Gastroesophageal sphincter (tissue), 4 donors: ENCODE results near the gene UGT3A2. TPM values are rescaled to one million over a fixed set of nuclear protein-coding genes. Genes with fewer than 3 reads are reported as not detected.

Experiments used
- ATAC-seq: fragments of 150-250 bp; one replicate; pipeline ENCODE4 v1.9.1; 2016; ENCODE audit warnings: mild to moderate bottlenecking, moderate library complexity
- H3K27ac ChIP-seq, 4 donors: fragments of 200-600 bp; sonication (generic) in 3 of 4; 1 replicate in 3 of 4; 2 replicates in 1 of 4; pipeline ENCODE4 v1.5.1; 2016 to 2019
- H3K27me3 ChIP-seq: fragments of 200-600 bp; sonication (generic); one replicate; pipeline ENCODE4 v1.5.1; 2019
- H3K36me3 ChIP-seq, 2 donors: fragments of 200-600 bp; sonication (generic); one replicate each; pipeline ENCODE4 v1.5.1; 2019; ENCODE audit warnings: control low read depth in 1 of 2
- H3K4me1 ChIP-seq, 3 donors: fragments of 200-600 bp; sonication (generic); 1 replicate in 2 of 3; 2 replicates in 1 of 3; pipeline ENCODE4 v1.5.1; 2016 to 2019; ENCODE audit warnings: control low read depth in 2 of 3
- H3K4me3 ChIP-seq, 2 donors: fragments of 200-600 bp; sonication (generic); one replicate each; pipeline ENCODE4 v1.5.1; 2019; ENCODE audit warnings: mild to moderate bottlenecking in 1 of 2, moderate library complexity in 1 of 2
- H3K9me3 ChIP-seq, 3 donors: fragments of 200-600 bp; sonication (generic); one replicate each; pipeline ENCODE4 v1.5.1; 2017 to 2019; ENCODE audit warnings: control low read depth in 2 of 3
- EP300 ChIP-seq: sonication (generic); formaldehyde crosslinking; IDR thresholded peaks from one replicate; pipeline ENCODE4 v1.6.1; 2017; ENCODE audit warnings: antibody characterized with exemption, mild to moderate bottlenecking
- POLR2A ChIP-seq, 2 donors: fragments of 450-650 bp; IDR thresholded peaks; one replicate each; pipeline ENCODE4 v1.6.1; 2017; ENCODE audit warnings: antibody characterized with exemption in 2 of 2, mild to moderate bottlenecking in 2 of 2, moderate library complexity in 1 of 2
- POLR2AphosphoS5 ChIP-seq: sonication (generic); formaldehyde crosslinking; IDR thresholded peaks from one replicate; pipeline ENCODE4 v1.6.1; 2017; ENCODE audit warnings: antibody characterized with exemption
- WGBS, 2 donors: methylation state at CpG; one replicate each; pipeline ENCODE4 v1.1.5; 2018; ENCODE audit warnings: low coverage in 1 of 2; 5-methylcytosine and 5-hydroxymethylcytosine counted together
- total RNA-seq, 4 donors: library from RNA; depleted of rRNA; stranded (reverse); fragments of >200 nt; gene quantifications; one replicate each; pipeline ENCODE4 v1.1.0, GENCODE V29; 2016
- TF ChIP-seq, protein P1 (sequence below), 4 experiments: fragments of 200-600 bp in 2 of 4; fragments of 450-650 bp in 2 of 4; sonication (generic) in 1 of 4; IDR thresholded peaks; one replicate each; pipeline ENCODE4 v1.5.1; 2017 to 2019; ENCODE audit warnings: antibody characterized with exemption in 4 of 4, mild to moderate bottlenecking in 2 of 4, moderate library complexity in 2 of 4

Gene UGT3A2
- total RNA-seq, 4 donors from 2014 or later = not detected

DNA sequence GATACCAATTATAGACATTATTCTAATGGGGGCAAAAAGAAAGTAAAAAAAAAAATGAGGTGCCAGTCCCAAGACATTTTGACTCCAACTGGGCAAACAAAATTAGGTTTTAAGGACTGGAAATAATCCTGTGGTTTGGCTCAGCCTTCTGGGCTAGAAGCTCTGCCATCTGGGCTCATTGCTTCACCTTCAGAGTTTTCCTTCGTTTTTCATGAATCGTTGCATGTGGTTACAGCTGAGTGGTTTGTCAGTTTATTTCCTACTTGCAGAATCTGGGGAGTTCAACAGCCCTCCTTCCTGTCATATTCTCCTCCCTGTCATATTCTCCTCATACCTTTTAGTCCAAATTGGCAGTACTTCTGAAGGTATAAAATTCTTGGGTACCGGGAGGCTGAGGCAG lies 12.0 kb downstream of the UGT3A2 start:
- H3K9me3 ChIP-seq = no peaks in the 10 kb centered on the region
- TF ChIP-seq POLR2A (IDR thresholded peaks at IDR 0.05) = no peak
- TF ChIP-seq POLR2AphosphoS5 = no peak
- TF ChIP-seq, protein P1, sequence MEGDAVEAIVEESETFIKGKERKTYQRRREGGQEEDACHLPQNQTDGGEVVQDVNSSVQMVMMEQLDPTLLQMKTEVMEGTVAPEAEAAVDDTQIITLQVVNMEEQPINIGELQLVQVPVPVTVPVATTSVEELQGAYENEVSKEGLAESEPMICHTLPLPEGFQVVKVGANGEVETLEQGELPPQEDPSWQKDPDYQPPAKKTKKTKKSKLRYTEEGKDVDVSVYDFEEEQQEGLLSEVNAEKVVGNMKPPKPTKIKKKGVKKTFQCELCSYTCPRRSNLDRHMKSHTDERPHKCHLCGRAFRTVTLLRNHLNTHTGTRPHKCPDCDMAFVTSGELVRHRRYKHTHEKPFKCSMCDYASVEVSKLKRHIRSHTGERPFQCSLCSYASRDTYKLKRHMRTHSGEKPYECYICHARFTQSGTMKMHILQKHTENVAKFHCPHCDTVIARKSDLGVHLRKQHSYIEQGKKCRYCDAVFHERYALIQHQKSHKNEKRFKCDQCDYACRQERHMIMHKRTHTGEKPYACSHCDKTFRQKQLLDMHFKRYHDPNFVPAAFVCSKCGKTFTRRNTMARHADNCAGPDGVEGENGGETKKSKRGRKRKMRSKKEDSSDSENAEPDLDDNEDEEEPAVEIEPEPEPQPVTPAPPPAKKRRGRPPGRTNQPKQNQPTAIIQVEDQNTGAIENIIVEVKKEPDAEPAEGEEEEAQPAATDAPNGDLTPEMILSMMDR (IDR thresholded peaks at IDR 0.05) = no peak
- TF ChIP-seq EP300 = no peak
- H3K27ac ChIP-seq = no peak overlapping the region
- no peak overlapping the region for H3K4me3 ChIP-seq
- peaks cover 0 to 4% (median 0%) of the 10 kb centered on the region in 3 donors for H3K4me1 ChIP-seq
- ATAC-seq = no peak
- no peaks in the 10 kb centered on the region for H3K27me3 ChIP-seq
- no peaks in the 10 kb centered on the region for H3K36me3 ChIP-seq
- 65 to 88% methylated on average over 2 to 3 of the region's 3 CpGs for WGBS, 2 donors

DNA sequence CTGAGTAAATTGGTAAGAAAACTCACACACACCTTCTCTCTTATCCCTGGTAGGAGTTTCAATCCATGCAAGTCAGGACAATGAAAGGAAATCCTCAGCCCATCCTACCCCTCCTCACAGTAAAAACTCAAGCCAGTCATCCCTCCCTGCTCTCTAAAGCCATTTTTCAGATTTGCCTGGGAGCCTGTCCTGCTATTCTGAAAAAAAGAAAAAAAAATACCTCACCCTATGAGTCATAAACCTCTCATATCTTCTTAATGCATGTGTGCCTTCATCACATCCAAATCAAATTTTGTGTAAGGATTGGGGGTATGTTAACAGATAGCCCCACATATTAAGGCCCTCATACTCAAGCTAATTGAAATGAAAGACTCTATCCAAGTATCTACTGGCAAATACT lies 14.1 kb downstream of the UGT3A2 start:
- no peaks in the 10 kb centered on the region for H3K4me1 ChIP-seq
- H3K27ac ChIP-seq = no peak overlapping the region
- no peak overlapping the region for H3K4me3 ChIP-seq
- TF ChIP-seq EP300 (no peak), POLR2AphosphoS5 (no peak), POLR2A (IDR thresholded peaks at IDR 0.05) (no peak)
- TF ChIP-seq, protein P1 (IDR thresholded peaks at IDR 0.05) = no peak
- no peaks in the 10 kb centered on the region for H3K27me3 ChIP-seq
- H3K9me3 ChIP-seq = no peaks in the 10 kb centered on the region
- H3K36me3 ChIP-seq = no peaks in the 10 kb centered on the region
- no peak for ATAC-seq

DNA sequence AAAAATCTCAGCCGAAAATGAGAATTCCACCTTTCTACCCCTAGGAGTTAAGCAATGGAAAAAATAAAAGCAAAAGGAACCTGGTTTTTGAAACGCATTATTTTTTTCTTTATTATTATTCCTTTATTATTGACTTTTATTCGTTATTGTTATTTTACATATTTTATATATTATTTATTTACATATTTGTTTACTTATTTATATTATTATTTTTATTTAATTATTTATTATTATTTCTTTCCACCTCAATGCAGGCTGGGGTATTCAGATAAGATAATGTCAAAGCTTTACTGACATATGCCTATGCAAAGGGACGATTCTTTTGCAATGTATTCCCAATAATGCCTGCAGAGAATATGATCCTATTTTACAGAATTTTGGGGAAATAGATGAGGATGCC lies 16.7 kb downstream of the UGT3A2 start:
- no peak for TF ChIP-seq POLR2A (IDR thresholded peaks at IDR 0.05)
- TF ChIP-seq POLR2AphosphoS5 = no peak
- no peak for TF ChIP-seq EP300
- TF ChIP-seq, protein P1 (IDR thresholded peaks at IDR 0.05) = no peak

DNA sequence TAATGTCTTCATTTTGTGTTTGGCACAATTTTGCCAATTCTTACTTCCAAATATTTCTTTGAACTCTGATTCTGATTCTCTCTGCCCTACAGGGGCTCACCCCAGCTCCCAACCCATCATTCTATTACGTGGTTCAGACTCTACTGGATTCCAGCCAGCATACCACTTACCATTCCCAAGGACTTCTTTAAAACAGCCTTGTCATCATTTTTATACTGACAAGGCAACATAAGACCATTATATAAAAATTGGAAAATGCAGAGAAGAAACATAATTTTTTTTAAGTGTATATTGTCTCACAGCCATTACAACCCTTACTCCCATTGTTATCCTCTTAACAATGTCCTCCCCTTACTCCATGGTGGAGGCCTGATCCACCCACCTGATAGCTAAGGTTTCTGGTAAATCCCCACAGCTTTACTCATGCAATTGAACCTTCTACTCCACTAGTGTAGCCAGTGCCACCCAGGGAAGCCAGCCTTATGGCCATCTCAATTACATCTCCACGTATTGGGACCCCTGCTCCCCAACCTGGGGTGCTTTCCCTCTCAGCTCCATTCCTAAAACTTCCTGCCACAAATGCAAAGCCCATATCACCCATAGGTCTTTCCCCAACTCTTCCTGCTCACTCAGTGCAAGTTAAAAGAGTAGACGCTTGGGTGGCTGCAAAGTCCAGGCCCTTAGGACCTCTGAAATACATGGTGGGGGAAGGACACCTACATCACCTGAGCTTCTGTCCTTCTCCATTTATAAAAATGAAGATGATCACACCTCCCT lies 19.1 kb downstream of the UGT3A2 start:
- no peaks in the 10 kb centered on the region for H3K4me1 ChIP-seq
- H3K4me3 ChIP-seq = no peak overlapping the region
- H3K27ac ChIP-seq = no peak overlapping the region
- no peaks in the 10 kb centered on the region for H3K27me3 ChIP-seq
- no peaks in the 10 kb centered on the region for H3K9me3 ChIP-seq
- no peaks in the 10 kb centered on the region for H3K36me3 ChIP-seq
- 76 to 78% methylated on average over 3 of the region's 3 CpGs for WGBS, 2 donors
- ATAC-seq = no peak
- TF ChIP-seq POLR2AphosphoS5 (no peak), EP300 (no peak), POLR2A (IDR thresholded peaks at IDR 0.05) (no peak)
- TF ChIP-seq, protein P1 (IDR thresholded peaks at IDR 0.05) = no peak

More for the DNA sequence above, 16.7 kb downstream of the UGT3A2 start:
- Histone ChIP-seq H3K27me3 (no peaks in the 10 kb centered on the region), H3K36me3 (no peaks in the 10 kb centered on the region), H3K4me1 (no peaks in the 10 kb centered on the region), H3K9me3 (no peaks in the 10 kb centered on the region), H3K4me3 (no peak overlapping the region), H3K27ac (no peak overlapping the region)
- WGBS, 2 donors = 70% methylated on average over 4 of the region's 4 CpGs
- no peak for ATAC-seq

DNA sequence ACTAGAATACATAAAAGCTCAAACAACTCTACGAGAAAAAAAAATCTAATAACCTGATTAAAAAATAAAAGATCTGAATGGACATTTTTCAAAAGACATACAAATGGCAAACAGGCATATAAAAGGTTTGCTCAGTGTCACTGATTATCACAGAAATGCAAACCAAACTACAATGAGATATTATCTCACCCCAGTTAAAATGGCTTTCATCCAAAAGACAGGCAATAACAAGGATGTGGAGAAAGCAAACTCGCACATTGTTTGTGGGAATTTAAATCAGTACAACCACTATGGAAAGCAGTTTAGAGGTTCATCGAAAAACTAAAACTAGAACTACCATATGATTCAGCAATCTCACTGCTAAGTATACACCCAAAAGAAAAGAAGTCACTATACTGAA lies 20.8 kb downstream of the UGT3A2 start:
- no peaks in the 10 kb centered on the region for H3K9me3 ChIP-seq
- H3K27ac ChIP-seq = no peak overlapping the region
- ATAC-seq = no peak
- H3K27me3 ChIP-seq = no peaks in the 10 kb centered on the region
- H3K36me3 ChIP-seq = no peaks in the 10 kb centered on the region
- 78 to 79% methylated on average over 3 of the region's 3 CpGs for whole genome bisulfite sequencing, 2 donors
- H3K4me3 ChIP-seq = no peak overlapping the region
- TF ChIP-seq POLR2A (IDR thresholded peaks at IDR 0.05) (no peak), POLR2AphosphoS5 (no peak), EP300 (no peak)
- TF ChIP-seq, protein P1 (IDR thresholded peaks at IDR 0.05) = no peak
- H3K4me1 ChIP-seq = no peaks in the 10 kb centered on the region
